ENCODE data around the gene NXF3. TPM values are rescaled to one million over a fixed set of nuclear protein-coding genes. Genes with fewer than 3 reads are reported as not detected.
"Not testable (repeated sequence)": the region's sequence is repeated elsewhere in the genome, so short reads cannot be mapped to it uniquely, and the experiment has no call there.

Gene NXF3
- total RNA-seq, 1 donor from 2014 or later: not detected

GRCh38 chrX:103056902-103057301, 36.0 kb downstream of the NXF3 start:
- FAIRE-seq (no peak), DNase-seq (ENCODE audit: low spot score in 2 of 2) (no peak)

DNA sequence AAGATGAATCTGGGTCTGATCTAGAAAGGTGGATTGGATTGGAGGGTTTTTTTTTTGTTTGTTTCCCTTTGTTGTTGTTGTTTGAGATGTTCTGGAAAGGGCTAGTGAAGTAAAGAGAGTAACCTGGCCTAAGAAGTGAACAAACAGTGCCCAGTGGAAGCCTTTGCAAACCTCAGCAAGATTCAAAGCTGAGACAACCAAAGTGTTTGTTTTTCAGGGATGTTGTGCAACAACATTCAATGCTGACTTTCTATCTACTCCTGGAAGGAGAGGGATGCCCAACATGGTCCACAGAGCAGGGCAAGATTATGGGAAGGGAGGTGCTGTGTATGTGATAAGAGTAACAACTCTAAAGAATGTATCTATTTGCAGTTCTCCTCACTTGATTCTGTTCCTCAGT, 40.3 kb downstream of the NXF3 start:
- FAIRE-seq (no peak), DNase-seq (ENCODE audit: low spot score in 2 of 2) (no peak)

- no peak for FAIRE-seq
- DNase-seq (ENCODE audit: low spot score in 2 of 2): no peak
Measured at GRCh38 chrX:103051260-103051789, 41.6 kb downstream of the NXF3 start.

DNA sequence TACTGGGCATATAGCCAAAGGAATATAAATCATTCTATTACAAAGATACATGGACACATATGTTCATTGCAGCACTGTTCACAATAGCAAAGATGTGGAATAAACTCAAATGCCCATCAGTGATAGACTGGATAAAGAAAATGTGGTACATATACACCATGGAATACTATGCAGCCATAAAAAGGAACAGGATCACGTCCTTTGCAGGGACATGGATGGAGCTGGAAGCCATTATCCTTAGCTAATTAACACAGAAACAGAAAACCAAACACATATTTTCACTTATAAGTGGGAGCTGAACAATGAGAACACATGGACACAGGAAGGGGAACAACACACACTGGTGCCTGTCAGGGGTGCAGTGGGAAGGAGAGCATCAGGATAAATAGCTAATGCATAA, 59.6 kb downstream of the NXF3 start:
- not testable (repeated sequence) for DNase-seq (ENCODE audit: low spot score in 2 of 2); FAIRE-seq

Other genes with a start within 250 kb of the NXF3 start
- 0.82 TPM for gene RAB40AL, start 155.9 kb downstream of the NXF3 start, total RNA-seq
- gene BEX1, start 29.0 kb downstream of the NXF3 start, total RNA-seq: 127 TPM
- gene BEX4, start 122.0 kb upstream of the NXF3 start, total RNA-seq: 110 TPM
- gene TCEAL8, start 162.0 kb upstream of the NXF3 start, total RNA-seq: 106 TPM
- 6.9 TPM for gene TCEAL5, start 183.6 kb upstream of the NXF3 start, total RNA-seq
- 110 TPM for gene BEX2, start 217.8 kb upstream of the NXF3 start, total RNA-seq
- gene TCEAL7, start 237.1 kb upstream of the NXF3 start, total RNA-seq: 107 TPM